Choroid plexus epithelial cell (primary cell): ENCODE measurements around the gene CLEC2D.
"Not testable (repeated sequence)": the region's sequence is repeated elsewhere in the genome, so short reads cannot be mapped to it uniquely, and the experiment has no call there.

ENCODE experiments used
- DNase-seq: peaks from one replicate; pipeline ENCODE4 v3.0.0-alpha.2; 2010; ENCODE audit warnings: low read depth
- H3K4me3 ChIP-seq: 2 replicates; pipeline ENCODE4 v1.5.1; 2011; ENCODE audit warnings: low read depth, mild to moderate bottlenecking, control low read depth, low read length, moderate library complexity
- CTCF ChIP-seq: conservative IDR thresholded peaks from 2 replicates; pipeline ENCODE4 v1.5.1; 2011; ENCODE audit warnings: low read depth, mild to moderate bottlenecking, control low read depth, inconsistent platforms, low read length, moderate library complexity

Gene CLEC2D

GRCh38 chr12:9731797-9732196 is 62.3 kb downstream of the CLEC2D start:
- no peak for TF ChIP-seq CTCF
- no peak overlapping the region for H3K4me3 ChIP-seq
- peak; percentile 10 for DNase-seq

DNA sequence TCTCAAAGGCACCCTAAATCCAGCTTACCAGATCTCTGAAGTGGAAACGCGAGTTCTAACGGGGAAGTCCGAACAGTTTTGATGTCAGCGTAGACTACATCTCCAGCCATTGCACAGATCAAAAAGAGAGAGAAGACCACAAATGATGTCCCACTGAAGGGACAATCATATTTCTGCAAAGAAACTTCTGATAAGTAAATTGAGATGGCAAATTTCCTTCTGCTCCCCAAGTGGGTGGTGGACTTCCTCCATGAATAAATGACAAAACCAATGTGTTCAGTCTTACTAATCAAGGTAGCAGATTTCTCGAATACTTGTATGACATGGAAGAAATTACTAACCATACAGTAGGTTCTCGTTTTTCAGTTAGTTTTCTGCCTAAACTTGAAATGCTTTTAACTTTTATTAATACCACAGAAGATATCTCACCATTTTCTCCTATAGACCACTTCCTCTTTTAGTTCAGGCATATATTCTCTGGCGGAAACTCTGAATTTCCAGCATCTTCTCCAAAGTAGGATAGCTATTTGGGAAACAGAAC is 63.5 kb downstream of the CLEC2D start, which contains the start of gene CLECL1:
TSS of gene CLECL1 (minus strand) at position 177 of the 541 bp plus-strand sequence.
- H3K4me3 ChIP-seq = no peak within 1 kb of the TSS
- no peak for TF ChIP-seq CTCF
- DNase-seq = no peak

DNA sequence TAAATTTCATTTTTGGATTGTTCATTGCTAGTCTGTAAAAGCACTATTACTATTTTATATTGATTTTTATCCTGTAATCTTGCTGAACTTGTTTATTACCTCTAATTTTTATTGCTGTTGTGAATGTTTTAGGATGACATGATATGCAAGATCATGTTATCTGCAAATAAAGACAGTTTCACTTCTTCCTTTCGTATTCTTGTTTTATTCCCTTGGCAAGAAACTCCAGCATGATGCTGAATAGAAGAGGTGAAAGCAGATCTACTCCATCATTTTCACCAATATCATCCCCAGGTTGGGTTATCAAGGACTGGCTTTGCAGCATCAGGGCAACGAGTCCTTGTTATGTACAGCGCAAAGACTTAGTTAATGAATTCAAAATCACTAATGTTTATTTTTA is 66.1 kb downstream of the CLEC2D start:
- DNase-seq = no peak
- no peak overlapping the region for H3K4me3 ChIP-seq
- no peak for TF ChIP-seq CTCF

DNA sequence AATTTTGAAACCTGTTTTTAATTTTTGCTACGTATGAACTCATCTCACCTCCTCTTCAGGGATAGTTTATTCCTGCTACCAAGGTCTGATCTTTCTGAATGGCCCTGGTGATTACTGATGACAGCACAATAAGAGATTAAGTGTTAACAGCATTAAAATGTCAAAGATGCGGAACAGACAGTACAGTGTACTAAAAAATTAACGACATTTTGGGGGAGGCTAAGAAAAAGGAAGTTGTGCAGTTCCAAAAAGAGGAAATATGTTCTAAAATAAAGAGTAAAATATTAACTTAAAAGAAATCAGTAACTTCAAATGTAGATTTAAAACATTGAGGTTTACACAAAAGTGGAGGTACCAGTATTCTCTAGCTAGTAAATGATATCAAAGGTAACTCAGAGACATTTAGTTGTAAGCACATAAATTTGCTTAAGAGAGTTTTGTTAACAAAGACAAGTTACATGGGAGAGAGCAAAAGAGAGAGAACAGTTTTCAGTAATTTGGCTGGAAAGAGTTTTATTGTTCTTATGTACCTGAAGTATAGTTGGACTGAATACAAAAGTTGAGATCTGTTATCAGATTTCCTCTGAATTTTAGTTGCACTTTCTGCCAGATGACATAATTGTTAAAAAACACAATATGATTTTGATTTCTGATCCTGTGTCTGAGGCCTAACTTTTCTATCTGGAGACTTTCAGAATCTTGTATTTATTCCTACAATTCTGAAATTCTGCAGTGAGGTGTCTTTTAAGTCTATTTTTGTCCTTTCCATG is 67.6 kb downstream of the CLEC2D start:
- no peak for TF ChIP-seq CTCF
- no peak for DNase-seq
- H3K4me3 ChIP-seq = no peak overlapping the region

DNA sequence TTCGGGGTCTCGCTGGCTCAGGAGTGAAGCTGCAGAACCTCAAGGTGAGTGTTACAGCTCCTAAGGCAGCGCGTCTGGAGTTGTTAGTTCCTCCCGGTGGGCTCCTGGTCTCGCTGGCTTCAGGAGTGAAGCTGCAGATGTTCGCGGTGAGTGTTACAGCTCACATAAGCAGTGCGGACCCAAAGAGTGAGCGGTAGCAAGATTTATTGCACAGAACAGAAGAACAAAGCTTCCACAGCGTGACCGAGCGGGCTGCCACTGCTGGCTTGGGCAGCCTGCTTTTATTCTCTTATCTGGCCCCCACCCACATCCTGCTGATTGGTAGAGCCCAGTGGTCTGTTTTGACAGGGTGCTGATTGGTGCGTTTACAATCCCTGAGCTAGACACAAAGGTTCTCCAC is 69.4 kb downstream of the CLEC2D start:
- DNase-seq, H3K4me3 ChIP-seq: not testable (repeated sequence)

DNA sequence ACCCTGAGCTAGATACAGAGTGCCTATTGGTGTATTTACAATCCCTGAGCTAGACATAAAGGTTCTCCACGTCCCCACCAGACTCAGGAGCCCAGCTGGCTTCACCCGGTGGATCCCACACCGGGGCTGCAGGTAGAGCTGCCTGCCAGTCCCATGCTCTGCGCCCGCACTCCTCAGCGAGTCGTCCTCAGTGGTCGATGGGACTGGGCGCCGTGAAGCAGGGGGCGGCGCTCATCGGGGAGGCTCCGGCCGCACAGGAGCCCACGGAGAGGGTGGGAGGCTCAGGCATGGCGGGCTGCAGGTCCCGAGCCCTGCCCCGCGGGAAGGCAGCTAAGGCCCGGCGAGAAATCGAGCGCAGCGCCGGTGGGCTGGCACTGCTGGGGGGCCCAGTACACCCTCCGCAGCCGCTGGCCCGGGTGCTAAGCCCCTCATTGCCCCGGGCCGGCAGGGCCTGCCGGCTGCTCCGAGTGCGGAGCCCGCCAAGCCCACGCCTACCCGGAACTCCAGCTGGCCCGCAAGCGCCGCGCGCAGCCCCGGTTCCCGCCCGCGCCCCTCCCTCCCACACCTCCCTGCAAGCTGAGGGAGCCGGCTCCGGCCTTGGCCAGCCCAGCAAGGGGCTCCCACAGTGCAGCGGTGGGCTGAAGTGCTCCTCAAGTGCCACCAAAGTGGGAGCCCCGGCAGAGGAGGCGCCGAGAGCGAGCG is 70.0 kb downstream of the CLEC2D start:
- peak overlapping the region; percentile 41 for H3K4me3 ChIP-seq
- DNase-seq = not testable (repeated sequence)

DNA sequence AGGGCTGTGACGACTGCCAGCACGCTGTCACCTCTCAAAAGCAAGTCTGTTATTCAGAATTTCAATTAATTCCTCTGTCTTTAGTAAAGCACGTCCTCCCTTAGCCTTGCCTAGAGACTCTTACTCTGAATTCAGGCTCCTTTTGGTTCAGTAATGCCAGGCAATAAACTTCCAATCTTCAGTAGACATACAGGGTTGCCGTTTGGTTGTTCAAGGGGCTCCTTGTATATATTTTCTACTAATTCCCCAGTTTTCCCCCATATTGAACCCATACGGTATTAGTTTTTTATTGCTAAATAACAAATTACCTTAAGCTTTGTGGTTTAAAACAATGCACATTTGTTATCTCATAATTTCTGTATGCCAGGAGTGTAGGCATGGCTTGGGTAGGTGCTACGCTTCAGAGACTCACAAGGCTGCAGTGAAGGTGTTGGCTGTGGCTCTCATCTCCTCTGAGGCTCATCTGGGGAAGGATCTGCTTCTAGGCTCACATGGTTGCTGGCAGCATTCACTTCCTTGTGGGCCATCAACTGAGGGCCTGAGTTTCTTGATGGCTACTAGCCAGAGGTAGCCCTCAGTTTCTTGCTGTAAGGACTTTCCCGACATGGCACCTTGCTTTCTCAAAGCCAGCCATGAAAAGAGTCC is 70.7 kb downstream of the CLEC2D start:
- peak overlapping the region; percentile 41 for H3K4me3 ChIP-seq
- no peak for TF ChIP-seq CTCF
- no peak for DNase-seq
